Activated naive CD4-positive, alpha-beta T cell treated with anti-CD3 and anti-CD28 coated beads for 36 hours (primary cell): Measurements from ENCODE around the gene SLIT1. TPM values are rescaled to one million over a fixed set of nuclear protein-coding genes. Genes with fewer than 3 reads are reported as not detected.
A peak's percentile ranks its signal among the peaks of the same experiment; 100 is the strongest.

ENCODE experiments used
- CTCF ChIA-PET: fragments of 350-600 bp; sonication (Branson Sonifier 250); formaldehyde crosslinking; loops from one replicate; lab custom pipeline; 2021; ENCODE audit warnings: antibody characterized with exemption; lab: Charles Lee
- DNase-seq: peaks from one replicate; pipeline ENCODE4 v3.0.0-alpha.2; 2020
- H3K27ac Mint-ChIP-seq: one replicate; pipeline ENCODE4 v1.8.0; 2021; ENCODE audit warnings: mild to moderate bottlenecking, mixed read lengths
- H3K27me3 Mint-ChIP-seq: one replicate; pipeline ENCODE4 v1.8.0; 2021; ENCODE audit warnings: low read depth, mixed read lengths
- H3K36me3 Mint-ChIP-seq: one replicate; pipeline ENCODE4 v1.8.0; 2021; ENCODE audit warnings: low read depth, mixed read lengths
- H3K4me1 Mint-ChIP-seq: one replicate; pipeline ENCODE4 v1.8.0; 2021; ENCODE audit warnings: low read depth, mixed read lengths
- H3K4me3 Mint-ChIP-seq: one replicate; pipeline ENCODE4 v1.8.0; 2021; ENCODE audit warnings: mild to moderate bottlenecking, moderate library complexity, mixed read lengths
- H3K9me3 Mint-ChIP-seq: one replicate; pipeline ENCODE4 v1.8.0; 2021; ENCODE audit warnings: mixed read lengths
- intact Hi-C: fragments of 100-400 bp; cut with micrococcal nuclease; formaldehyde crosslinking; loops from one replicate; pipeline ENCODE4 v1.15.1; 2023
- total RNA-seq, 2 experiments: library from RNA; stranded (reverse); gene quantifications; one replicate each; pipeline ENCODE4 v1.2.3, GENCODE V29; 2021

The SLIT1 gene
- total RNA-seq, 2 experiments from 2014 or later: 0.44 to 0.60 TPM

DNA sequence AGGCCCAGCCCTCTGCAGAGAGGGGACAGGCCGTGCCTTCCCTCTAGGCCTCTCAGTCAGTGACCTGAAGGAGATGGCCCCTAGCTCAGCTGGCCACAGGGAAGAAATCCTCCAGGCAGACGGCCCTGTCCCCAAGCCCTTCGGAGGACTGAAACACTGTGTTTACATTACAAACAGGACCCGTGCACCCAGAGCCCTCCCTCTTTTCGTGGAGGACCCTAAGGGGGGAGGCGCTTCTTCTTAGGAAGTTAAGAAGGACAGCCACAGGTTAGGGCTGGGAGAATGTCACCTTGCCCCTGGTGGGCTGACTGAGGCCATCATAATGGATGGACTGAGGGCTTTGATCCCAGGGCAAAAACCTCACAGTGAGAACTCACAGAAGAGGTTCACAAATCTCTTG is 154.9 kb downstream of the SLIT1 start:
- Mint-ChIP-seq H3K27ac (no peak overlapping the region), H3K36me3 (no peaks in the 10 kb centered on the region), H3K4me1 (no peaks in the 10 kb centered on the region), H3K9me3 (no peaks in the 10 kb centered on the region), H3K4me3 (no peak overlapping the region), H3K27me3 (no peaks in the 10 kb centered on the region)
- intact Hi-C loops: loop anchor here (10.0 kb wide), 1 partner anchor 656 kb away; no protein-coding TSS in a partner anchor
- no peak for DNase-seq
- CTCF ChIA-PET: interaction anchor here (0.8 kb wide), 1 partner anchor 179 kb away, joined by 3 read pairs; no protein-coding TSS in a partner anchor

- intact Hi-C loops: loop anchor here (5.0 kb wide), 1 partner anchor 632 kb away; no protein-coding TSS in a partner anchor
- Mint-ChIP-seq H3K4me1 (no peaks in the 10 kb centered on the region), H3K27me3 (no peaks in the 10 kb centered on the region), H3K36me3 (no peaks in the 10 kb centered on the region), H3K27ac (no peak overlapping the region), H3K9me3 (no peaks in the 10 kb centered on the region), H3K4me3 (no peak overlapping the region)
- CTCF ChIA-PET: interaction anchor here (0.7 to 1.0 kb wide), 2 partner anchors 8 to 204 kb away, joined by 3 to 5 read pairs; no protein-coding TSS in a partner anchor
- no peak for DNase-seq
These were observed 156.5 kb downstream of the SLIT1 start for GRCh38 chr10:97029271-97029670.

GRCh38 chr10:97028832-97029178 is 157.0 kb downstream of the SLIT1 start:
- DNase-seq: no peak
- H3K36me3 Mint-ChIP-seq: no peaks in the 10 kb centered on the region
- no peak overlapping the region for H3K4me3 Mint-ChIP-seq
- peaks cover 2% of the 10 kb centered on the region for H3K4me1 Mint-ChIP-seq
- no peaks in the 10 kb centered on the region for H3K27me3 Mint-ChIP-seq
- no peaks in the 10 kb centered on the region for H3K9me3 Mint-ChIP-seq
- no peak overlapping the region for H3K27ac Mint-ChIP-seq
- intact Hi-C loops: loop anchor here (5.0 kb wide), 1 partner anchor 632 kb away; no protein-coding TSS in a partner anchor
- CTCF ChIA-PET: interaction anchor here (1.0 to 1.6 kb wide), 2 partner anchors 9 to 44 kb away, joined by 5 to 8 read pairs; no protein-coding TSS in a partner anchor

DNA sequence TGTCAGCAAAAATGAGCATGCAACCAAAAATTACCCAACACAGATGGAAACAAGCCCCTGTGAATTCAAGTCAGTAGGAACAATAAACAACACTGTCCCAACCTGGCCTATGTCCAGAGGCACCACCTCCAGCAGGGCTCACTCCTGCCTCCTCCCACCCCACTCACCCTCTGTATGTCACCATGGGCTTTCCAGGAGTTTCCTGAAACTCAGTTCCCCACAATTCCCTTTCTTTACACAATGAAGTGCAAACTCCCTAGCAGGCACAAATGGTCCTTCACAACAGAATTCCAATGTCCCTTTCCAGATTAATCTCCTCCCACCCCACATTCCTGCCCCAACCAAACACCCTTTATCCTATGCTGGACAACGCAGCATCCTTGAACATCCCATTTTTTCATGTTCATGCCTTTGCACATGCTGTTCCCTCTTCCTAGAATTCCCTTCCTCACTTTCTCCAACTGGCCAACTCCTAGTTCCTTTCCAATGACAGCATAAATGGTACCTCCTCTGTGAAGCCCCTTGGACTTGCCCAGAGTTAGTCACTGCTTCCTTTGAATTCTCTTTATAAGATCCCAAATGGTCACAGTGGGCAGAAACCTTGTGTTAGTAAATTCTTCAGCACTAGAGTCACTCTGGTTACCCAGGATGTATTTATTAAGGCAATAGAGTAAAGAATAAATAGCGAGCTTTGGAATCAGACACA is 157.5 kb downstream of the SLIT1 start:
- DNase-seq: no peak
- Mint-ChIP-seq H3K27ac (no peak overlapping the region), H3K27me3 (no peaks in the 10 kb centered on the region), H3K4me3 (no peak overlapping the region), H3K36me3 (no peaks in the 10 kb centered on the region), H3K9me3 (no peaks in the 10 kb centered on the region), H3K4me1 (peaks cover 2% of the 10 kb centered on the region)
- CTCF ChIA-PET: interaction anchor here (1.0 to 4.8 kb wide), 5 partner anchors 8 to 118 kb away, joined by 3 to 62 read pairs (median 5); no protein-coding TSS in a partner anchor
- intact Hi-C loops: loop anchor here (5.0 kb wide), 1 partner anchor 631 kb away; no protein-coding TSS in a partner anchor

DNA sequence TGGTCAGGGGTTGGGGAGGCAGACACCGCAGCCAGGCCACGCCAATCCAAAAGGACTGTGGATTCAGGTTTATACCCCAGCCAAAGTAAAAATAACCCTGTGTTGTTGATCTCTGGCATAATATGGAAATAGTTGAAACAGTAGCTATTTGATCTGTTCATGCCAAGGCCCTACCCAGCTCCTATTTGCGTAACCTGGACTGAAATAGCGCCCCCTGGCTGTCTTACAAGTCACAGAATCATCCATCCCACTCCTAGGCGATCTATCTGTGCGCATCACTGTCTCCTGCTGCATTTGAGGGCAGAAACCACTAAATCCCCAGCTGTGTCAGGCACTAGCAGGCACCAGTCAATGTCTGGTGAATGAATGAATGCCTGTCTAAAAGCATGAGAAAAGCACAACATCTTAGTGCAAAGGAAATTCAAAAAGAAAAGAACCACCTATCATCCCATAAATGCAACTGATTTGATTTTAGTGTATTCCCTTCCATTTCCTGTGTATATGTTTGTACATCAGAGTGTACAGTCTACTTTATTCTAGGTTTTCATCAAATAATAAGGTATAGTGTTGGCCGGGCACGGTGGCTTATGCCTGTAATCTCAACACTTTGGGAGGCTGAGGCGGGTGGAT is 160.0 kb downstream of the SLIT1 start:
- DNase-seq: peak; percentile 80
- intact Hi-C loops: loop anchor here (1.0 to 5.0 kb wide), 4 partner anchors 115 to 628 kb away; no protein-coding TSS in a partner anchor
- Mint-ChIP-seq H3K9me3 (no peaks in the 10 kb centered on the region), H3K4me3 (no peak overlapping the region), H3K36me3 (no peaks in the 10 kb centered on the region), H3K27me3 (no peaks in the 10 kb centered on the region), H3K27ac (no peak overlapping the region), H3K4me1 (peaks cover 2% of the 10 kb centered on the region)
- CTCF ChIA-PET: interaction anchor here (0.6 to 4.8 kb wide), 62 partner anchors 8 to 655 kb away, joined by 3 to 62 read pairs (median 4); no protein-coding TSS in a partner anchor

DNA sequence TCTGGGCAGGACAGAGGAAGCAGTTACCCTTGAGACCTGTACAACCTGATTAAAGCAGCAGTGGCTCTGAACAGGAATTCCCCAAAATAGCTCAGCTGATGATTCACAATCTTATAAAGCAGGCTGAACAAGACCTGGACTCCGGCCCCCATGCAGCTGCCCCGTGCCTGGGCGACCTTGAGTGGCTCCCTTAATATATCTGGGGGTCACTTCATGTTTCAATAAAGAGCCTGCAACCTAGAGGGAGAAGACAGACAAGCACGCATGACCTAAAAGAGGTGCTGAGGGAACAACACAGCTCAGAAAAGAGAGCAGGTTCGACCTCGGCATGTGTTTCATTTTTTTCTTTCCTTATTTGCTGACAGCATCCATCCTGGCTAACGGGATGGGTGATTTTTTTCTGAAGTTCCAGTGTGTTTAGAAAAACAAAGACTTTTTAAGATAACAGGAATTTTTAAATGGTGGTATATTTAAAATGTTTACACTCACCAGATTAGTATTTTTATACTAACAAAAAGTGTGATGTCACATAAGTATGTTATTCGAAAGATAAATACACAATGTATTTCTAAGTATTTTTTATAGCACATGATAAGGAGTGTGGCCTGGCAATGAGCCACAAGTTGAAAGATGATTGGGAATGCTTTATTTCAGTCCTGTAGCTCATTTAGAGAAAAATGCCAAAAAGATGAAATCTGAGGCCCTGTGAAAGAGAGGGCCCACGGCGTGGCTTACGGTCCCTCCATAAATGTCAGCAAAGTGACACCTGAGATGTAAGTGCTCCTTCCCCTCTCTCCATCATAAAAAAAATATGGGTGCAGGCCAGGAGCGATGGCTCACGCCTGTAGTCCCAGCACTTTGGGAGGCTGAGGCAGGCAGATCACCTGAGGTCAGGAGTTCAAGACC is 161.3 kb downstream of the SLIT1 start:
- CTCF ChIA-PET: interaction anchor here (0.6 to 4.8 kb wide), 41 partner anchors 7 to 649 kb away, joined by 3 to 62 read pairs (median 4); no protein-coding TSS in a partner anchor
- peaks cover 2% of the 10 kb centered on the region for H3K4me1 Mint-ChIP-seq
- intact Hi-C loops: loop anchor here (1.0 to 5.0 kb wide), 4 partner anchors 114 to 627 kb away; no protein-coding TSS in a partner anchor
- H3K27ac Mint-ChIP-seq: no peak overlapping the region
- H3K4me3 Mint-ChIP-seq: no peak overlapping the region
- H3K27me3 Mint-ChIP-seq: no peaks in the 10 kb centered on the region
- no peaks in the 10 kb centered on the region for H3K9me3 Mint-ChIP-seq
- no peaks in the 10 kb centered on the region for H3K36me3 Mint-ChIP-seq
- no peak for DNase-seq

DNA sequence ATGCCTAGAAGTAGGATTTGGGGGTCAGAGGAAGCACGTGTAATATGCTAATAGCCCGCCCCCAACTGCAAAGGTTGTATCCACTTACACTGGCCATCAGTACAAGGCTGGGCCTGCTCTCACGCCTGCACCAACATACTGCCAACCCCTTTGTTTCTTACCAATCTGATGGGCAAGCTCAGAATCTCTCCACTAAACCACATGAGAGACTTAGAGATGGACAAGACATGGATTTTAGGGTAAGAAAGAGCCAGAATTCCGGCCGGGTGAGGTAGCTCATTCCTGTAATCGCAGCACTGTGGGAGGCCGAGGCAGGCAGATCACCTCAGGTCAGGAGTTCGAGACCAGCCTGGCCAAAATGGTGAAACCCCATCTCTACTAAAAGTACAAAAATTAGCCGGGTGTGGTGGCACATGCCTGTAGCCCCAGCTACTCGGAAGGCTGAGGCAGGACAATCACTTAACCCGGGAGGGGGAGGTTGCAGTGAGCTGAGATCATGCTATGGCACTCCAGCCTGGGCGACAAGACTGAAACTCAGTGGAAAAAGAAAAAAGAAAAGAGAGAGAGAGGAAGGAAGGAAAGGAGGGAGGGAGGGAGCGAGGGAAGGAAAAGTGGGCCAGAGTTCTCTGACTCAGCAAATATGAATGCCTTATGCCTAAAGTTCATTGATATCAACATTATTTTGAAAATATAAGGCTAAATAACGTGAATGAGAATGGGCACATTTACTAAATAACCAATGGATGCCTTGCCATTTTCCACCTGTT is 162.2 kb downstream of the SLIT1 start:
- intact Hi-C loops: loop anchor here (2.0 kb wide), 1 partner anchor 193 kb away; no protein-coding TSS in a partner anchor
- Mint-ChIP-seq H3K4me1 (peaks cover 2% of the 10 kb centered on the region), H3K27me3 (no peaks in the 10 kb centered on the region), H3K9me3 (no peaks in the 10 kb centered on the region), H3K4me3 (no peak overlapping the region), H3K36me3 (no peaks in the 10 kb centered on the region), H3K27ac (no peak overlapping the region)
- CTCF ChIA-PET: interaction anchor here (0.6 to 4.8 kb wide), 9 partner anchors 13 to 649 kb away, joined by 3 to 62 read pairs (median 6); no protein-coding TSS in a partner anchor
- no peak for DNase-seq

DNA sequence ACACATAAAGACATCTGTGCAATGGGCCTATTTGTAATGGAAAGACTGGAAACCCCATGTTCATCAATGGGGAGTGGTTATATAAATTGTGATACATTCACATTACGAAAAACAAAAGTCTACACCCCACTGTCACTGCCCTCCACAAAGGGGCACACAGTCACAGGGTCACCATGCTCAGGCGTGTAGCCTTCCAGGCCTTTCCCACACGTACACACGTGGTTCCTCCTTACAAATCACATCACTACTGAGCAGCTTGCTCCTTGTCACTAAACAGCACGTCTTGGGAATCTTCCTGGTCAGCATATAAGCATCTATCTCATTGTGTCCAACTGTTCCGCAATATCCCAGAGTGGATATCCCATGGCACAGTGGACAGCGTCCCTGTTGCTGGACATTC is 163.1 kb downstream of the SLIT1 start:
- Mint-ChIP-seq H3K4me3 (no peak overlapping the region), H3K9me3 (no peaks in the 10 kb centered on the region), H3K27me3 (no peaks in the 10 kb centered on the region), H3K27ac (no peak overlapping the region), H3K4me1 (peaks cover 2% of the 10 kb centered on the region), H3K36me3 (no peaks in the 10 kb centered on the region)
- DNase-seq: no peak
- intact Hi-C loops: no loop called here
- CTCF ChIA-PET: interaction anchor here (1.3 kb wide), 1 partner anchor 15 kb away, joined by 6 read pairs; no protein-coding TSS in a partner anchor

GRCh38 chr10:97020452-97021400 is 165.0 kb downstream of the SLIT1 start:
- no peaks in the 10 kb centered on the region for H3K36me3 Mint-ChIP-seq
- intact Hi-C loops: no loop called here
- CTCF ChIA-PET: no interaction called here
- DNase-seq: no peak
- H3K4me3 Mint-ChIP-seq: no peak overlapping the region
- no peaks in the 10 kb centered on the region for H3K9me3 Mint-ChIP-seq
- H3K4me1 Mint-ChIP-seq: peaks cover 11% of the 10 kb centered on the region
- no peaks in the 10 kb centered on the region for H3K27me3 Mint-ChIP-seq
- no peak overlapping the region for H3K27ac Mint-ChIP-seq

GRCh38 chr10:97019213-97019844 is 166.4 kb downstream of the SLIT1 start:
- intact Hi-C loops: no loop called here
- DNase-seq: no peak

More at GRCh38 chr10:97019213-97019844, 166.4 kb downstream of the SLIT1 start:
- Mint-ChIP-seq H3K4me3 (no peak overlapping the region), H3K4me1 (peaks cover 11% of the 10 kb centered on the region), H3K27ac (no peak overlapping the region), H3K36me3 (no peaks in the 10 kb centered on the region), H3K27me3 (no peaks in the 10 kb centered on the region), H3K9me3 (no peaks in the 10 kb centered on the region)
- CTCF ChIA-PET: no interaction called here
